K562 (cell line): ENCODE data around the gene PARS2.

Source experiments
- CBX3 ChIP-seq, 2 experiments: IDR thresholded peaks; 1 replicate in 1 of 2; 2 replicates in 1 of 2; pipeline ENCODE4 v1.6.1; 2012; ENCODE audit warnings: inconsistent platforms in 2 of 2, low read length in 2 of 2, borderline replicate concordance in 1 of 2, control low read depth in 1 of 2
- CTCF ChIP-seq, 3 experiments: IDR thresholded peaks in 2 of 3; conservative IDR thresholded peaks in 1 of 3; 2 replicates each; pipeline ENCODE4 v1.5.1; 2011 to 2012; ENCODE audit warnings: low read length in 3 of 3, mild to moderate bottlenecking in 3 of 3, control low read depth in 2 of 3, improper control_type of control experiment in 1 of 3, inconsistent platforms in 1 of 3, low read depth in 1 of 3, mixed read lengths in 1 of 3, moderate library complexity in 1 of 3; ENCODE audit not compliant: insufficient read depth in 2 of 3
- TEAD4 ChIP-seq, 2 experiments: sonication (generic) in 1 of 2; formaldehyde crosslinking in 1 of 2; IDR thresholded peaks; 2 replicates each; pipeline versions ENCODE4 v1.6.1 to v1.8.0; 2012 to 2022; ENCODE audit warnings: borderline replicate concordance in 1 of 2, inconsistent platforms in 1 of 2, low read length in 1 of 2, mild to moderate bottlenecking in 1 of 2, missing genetic modification reagents in 1 of 2
- ZNF274 ChIP-seq: IDR thresholded peaks from 2 replicates; pipeline ENCODE4 v1.6.1; 2011; ENCODE audit warnings: low read depth, mild to moderate bottlenecking, low read length, moderate library complexity, borderline replicate concordance
- ZNF707 ChIP-seq: fragments of 250-450 bp; sonication (Bioruptor Pico); conservative IDR thresholded peaks from 2 replicates; pipeline ENCODE4 v1.8.0; 2022; ENCODE audit warnings: inconsistent platforms, mild to moderate bottlenecking, moderate library complexity
- TF ChIP-seq, protein P1 (sequence below): fragments of 250-450 bp; sonication (Bioruptor Pico); IDR thresholded peaks from 2 replicates; pipeline ENCODE4 v1.9.0; 2021; ENCODE audit warnings: mild to moderate bottlenecking, inconsistent platforms

GRCh38 chr1:54736685-54737084, 27.6 kb downstream of the PARS2 start:
- TF ChIP-seq, protein P1, sequence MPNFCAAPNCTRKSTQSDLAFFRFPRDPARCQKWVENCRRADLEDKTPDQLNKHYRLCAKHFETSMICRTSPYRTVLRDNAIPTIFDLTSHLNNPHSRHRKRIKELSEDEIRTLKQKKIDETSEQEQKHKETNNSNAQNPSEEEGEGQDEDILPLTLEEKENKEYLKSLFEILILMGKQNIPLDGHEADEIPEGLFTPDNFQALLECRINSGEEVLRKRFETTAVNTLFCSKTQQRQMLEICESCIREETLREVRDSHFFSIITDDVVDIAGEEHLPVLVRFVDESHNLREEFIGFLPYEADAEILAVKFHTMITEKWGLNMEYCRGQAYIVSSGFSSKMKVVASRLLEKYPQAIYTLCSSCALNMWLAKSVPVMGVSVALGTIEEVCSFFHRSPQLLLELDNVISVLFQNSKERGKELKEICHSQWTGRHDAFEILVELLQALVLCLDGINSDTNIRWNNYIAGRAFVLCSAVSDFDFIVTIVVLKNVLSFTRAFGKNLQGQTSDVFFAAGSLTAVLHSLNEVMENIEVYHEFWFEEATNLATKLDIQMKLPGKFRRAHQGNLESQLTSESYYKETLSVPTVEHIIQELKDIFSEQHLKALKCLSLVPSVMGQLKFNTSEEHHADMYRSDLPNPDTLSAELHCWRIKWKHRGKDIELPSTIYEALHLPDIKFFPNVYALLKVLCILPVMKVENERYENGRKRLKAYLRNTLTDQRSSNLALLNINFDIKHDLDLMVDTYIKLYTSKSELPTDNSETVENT (CRISPR knock-in tag), result no peak
- TF ChIP-seq CBX3 (IDR thresholded peaks at IDR 0.05; ENCODE audit: borderline replicate concordance in 1 of 2, low read length in 2 of 2), result no peak
- no peak for TF ChIP-seq CTCF (IDR thresholded peaks at IDR 0.05 in 2 of 3, conservative IDR thresholded peaks at IDR 0.05 in 1 of 3; ENCODE audit: insufficient read depth in 2 of 3, low read depth in 1 of 3, low read length in 3 of 3)
- no peak for TF ChIP-seq ZNF707 (CRISPR knock-in tag)
- TF ChIP-seq TEAD4 (IDR thresholded peaks at IDR 0.05; ENCODE audit: low read length), result no peak
- TF ChIP-seq TEAD4 (CRISPR knock-in tag; IDR thresholded peaks at IDR 0.05; ENCODE audit: borderline replicate concordance), result no peak
- TF ChIP-seq ZNF274, result no peak
